ENCODE results near the gene B4GALNT2. TPM values are rescaled to one million over a fixed set of nuclear protein-coding genes. Genes with fewer than 3 reads are reported as not detected.
"Not testable (repeated sequence)": the region's sequence is repeated elsewhere in the genome, so short reads cannot be mapped to it uniquely, and the experiment has no call there.

Gene B4GALNT2
- total RNA-seq, 1 donor from 2014 or later: not detected

GRCh38 chr17:49168706-49169105 is 36.1 kb downstream of the B4GALNT2 start:
- intact Hi-C loops (cut with DNase I): no loop called here
- no peak for ATAC-seq (ENCODE audit: poor library complexity)
- DNase-seq: no peak

DNA sequence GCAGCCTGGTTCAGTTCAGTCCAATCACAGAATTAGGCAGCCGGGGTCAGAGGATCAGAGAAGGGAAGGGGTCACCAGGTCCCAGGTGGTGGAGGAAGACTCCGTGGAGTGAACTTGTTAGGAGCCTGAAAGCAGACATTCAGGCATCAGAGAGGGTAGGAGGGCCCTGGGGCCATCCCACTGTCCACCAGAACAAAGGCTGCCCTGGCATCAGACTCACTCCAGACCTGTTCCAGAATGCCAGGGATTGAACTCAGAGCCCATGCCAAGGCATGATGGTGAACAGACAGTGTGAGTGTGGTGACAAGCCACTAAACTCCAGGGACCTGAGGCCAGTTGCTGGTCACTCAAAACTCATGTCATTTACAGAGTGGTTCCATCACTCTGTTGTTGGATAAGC is 37.6 kb downstream of the B4GALNT2 start:
- ATAC-seq (ENCODE audit: poor library complexity): no peak
- no peak for DNase-seq
- intact Hi-C loops (cut with DNase I): no loop called here

DNA sequence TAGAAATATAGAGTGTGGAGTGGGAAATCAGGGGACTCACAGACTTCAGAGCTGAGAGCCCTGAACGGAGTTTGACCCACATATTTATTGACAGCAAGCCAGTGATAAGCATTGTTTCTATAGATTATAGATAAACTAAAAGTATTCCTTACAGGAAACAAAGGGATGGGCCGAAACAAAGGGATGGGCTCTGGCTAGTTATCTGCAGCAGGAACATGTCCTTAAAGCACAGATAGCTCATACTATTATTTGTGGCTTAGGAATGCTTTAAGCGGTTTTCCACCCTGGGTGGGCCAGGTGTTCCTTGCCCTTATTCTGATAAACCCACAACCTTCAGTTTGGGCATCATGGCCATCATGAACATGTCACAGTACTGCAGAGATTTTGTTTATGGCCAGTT is 38.1 kb downstream of the B4GALNT2 start:
- ATAC-seq (ENCODE audit: poor library complexity); intact Hi-C loops (cut with DNase I); DNase-seq: not testable (repeated sequence)

DNA sequence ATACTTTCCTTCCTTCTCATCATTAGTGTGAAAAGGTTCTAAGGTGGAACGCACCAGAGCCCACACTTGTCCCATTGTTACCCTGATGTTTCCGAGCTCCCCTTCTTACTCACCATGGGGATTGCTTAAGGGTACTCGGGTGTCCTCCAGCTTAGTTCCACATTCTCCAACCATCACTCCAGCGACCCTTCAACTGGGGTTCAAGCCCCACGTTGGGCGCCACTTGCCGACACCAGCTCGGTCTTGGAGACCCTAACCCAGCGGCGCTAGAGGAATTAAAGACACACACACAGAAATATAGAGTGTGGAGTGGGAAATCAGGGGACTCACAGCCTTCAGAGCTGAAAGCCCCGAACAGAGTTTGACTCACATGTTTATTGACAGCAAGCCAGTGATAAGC is 43.4 kb downstream of the B4GALNT2 start:
- DNase-seq; ATAC-seq (ENCODE audit: poor library complexity); intact Hi-C loops (cut with DNase I): not testable (repeated sequence)

GRCh38 chr17:49180303-49180702 is 47.7 kb downstream of the B4GALNT2 start:
- ATAC-seq (ENCODE audit: poor library complexity) (peak; percentile 58), DNase-seq (peak; percentile 82)
- intact Hi-C loops (cut with DNase I): loop anchor here (10.0 kb wide), 1 partner anchor 114 kb away; no protein-coding TSS in a partner anchor

- ATAC-seq (ENCODE audit: poor library complexity) (no peak), DNase-seq (no peak)
- intact Hi-C loops (cut with DNase I): loop anchor here (10.0 kb wide), 1 partner anchor 114 kb away; no protein-coding TSS in a partner anchor
Measured at GRCh38 chr17:49180998-49181635, 48.5 kb downstream of the B4GALNT2 start.

DNA sequence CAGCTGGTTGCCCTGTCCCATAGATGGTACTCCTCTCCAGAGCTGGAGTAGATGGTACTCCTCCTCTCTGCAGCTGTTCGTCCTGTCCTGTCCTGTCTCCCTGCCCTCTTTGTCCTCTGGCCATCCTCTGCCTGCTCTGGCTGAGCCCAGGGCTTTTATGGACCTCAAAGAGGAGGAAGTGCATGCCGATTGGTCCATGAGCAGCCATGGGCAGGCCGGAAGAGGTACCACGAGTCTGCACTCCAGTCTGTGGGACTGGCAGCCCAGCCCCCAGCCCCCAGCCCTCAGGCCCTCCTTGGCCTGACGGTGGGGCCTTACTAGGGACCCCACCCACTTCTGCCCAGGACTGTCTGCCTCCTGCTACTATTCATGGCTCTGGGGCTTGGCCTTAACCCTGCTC is 50.8 kb downstream of the B4GALNT2 start:
- intact Hi-C loops (cut with DNase I): loop anchor here (10.0 kb wide), 1 partner anchor 111 kb away; no protein-coding TSS in a partner anchor
- ATAC-seq (ENCODE audit: poor library complexity) (no peak), DNase-seq (no peak)

GRCh38 chr17:49183801-49184200 is 51.2 kb downstream of the B4GALNT2 start:
- ATAC-seq (ENCODE audit: poor library complexity) (no peak), DNase-seq (no peak)
- intact Hi-C loops (cut with DNase I): loop anchor here (10.0 kb wide), 1 partner anchor 111 kb away; no protein-coding TSS in a partner anchor

GRCh38 chr17:49184522-49184921 is 52.0 kb downstream of the B4GALNT2 start:
- intact Hi-C loops (cut with DNase I): loop anchor here (10.0 kb wide), 1 partner anchor 110 kb away; no protein-coding TSS in a partner anchor
- not testable (repeated sequence) for DNase-seq; ATAC-seq (ENCODE audit: poor library complexity)

GRCh38 chr17:49185381-49185780 is 52.8 kb downstream of the B4GALNT2 start:
- not testable (repeated sequence) for ATAC-seq (ENCODE audit: poor library complexity); DNase-seq
- intact Hi-C loops (cut with DNase I): loop anchor here (10.0 kb wide), 1 partner anchor 109 kb away; no protein-coding TSS in a partner anchor

GRCh38 chr17:49187301-49187700 is 54.7 kb downstream of the B4GALNT2 start:
- intact Hi-C loops (cut with DNase I): loop anchor here (10.0 kb wide), 1 partner anchor 108 kb away; no protein-coding TSS in a partner anchor
- ATAC-seq (ENCODE audit: poor library complexity) (no peak), DNase-seq (no peak)

DNA sequence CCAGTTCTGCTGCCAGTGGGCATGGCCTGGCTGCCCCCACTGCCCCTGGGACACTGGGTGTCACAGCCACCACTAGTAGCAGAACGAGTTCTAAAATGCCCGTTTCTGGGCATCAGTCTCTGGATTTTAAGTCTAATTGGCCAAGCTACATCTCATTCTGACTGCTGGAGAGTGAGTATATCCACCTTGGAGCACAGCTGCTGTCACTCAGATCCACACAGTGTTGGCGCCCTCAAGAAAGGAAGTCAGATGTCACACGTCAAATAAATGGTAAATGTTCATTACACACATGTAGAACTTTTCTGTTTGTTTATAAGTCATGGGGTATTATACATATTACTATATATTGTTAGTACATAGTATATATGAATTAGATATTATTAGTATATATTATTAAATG is 58.4 kb downstream of the B4GALNT2 start:
- DNase-seq (no peak), ATAC-seq (ENCODE audit: poor library complexity) (no peak)
- intact Hi-C loops (cut with DNase I): loop anchor here (5.0 kb wide), 1 partner anchor 36 kb away; no protein-coding TSS in a partner anchor

DNA sequence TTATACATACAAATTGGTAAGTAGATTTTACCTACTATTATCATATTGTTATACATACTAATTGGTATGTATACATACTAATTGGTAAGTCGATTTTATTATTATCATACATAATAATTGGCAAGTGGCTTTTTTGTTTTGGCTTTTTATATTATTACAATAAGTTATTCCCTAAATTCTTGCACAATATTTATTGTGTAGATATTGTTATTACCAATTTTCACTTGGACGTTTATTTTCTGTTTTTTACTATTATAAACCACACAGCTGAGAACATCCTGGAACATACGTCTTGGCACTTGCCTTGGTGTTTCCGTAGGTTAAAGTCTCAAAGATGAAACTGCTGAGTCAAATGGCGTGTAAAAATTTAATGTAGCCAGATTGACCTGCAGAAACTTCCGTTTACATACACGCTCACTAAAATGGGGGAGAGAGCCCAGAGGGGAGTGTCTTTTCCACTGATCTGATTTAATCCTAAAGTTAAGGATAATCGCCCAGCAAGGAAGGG is 58.9 kb downstream of the B4GALNT2 start:
- DNase-seq (no peak), ATAC-seq (ENCODE audit: poor library complexity) (no peak)
- intact Hi-C loops (cut with DNase I): loop anchor here (5.0 kb wide), 1 partner anchor 36 kb away; no protein-coding TSS in a partner anchor

DNA sequence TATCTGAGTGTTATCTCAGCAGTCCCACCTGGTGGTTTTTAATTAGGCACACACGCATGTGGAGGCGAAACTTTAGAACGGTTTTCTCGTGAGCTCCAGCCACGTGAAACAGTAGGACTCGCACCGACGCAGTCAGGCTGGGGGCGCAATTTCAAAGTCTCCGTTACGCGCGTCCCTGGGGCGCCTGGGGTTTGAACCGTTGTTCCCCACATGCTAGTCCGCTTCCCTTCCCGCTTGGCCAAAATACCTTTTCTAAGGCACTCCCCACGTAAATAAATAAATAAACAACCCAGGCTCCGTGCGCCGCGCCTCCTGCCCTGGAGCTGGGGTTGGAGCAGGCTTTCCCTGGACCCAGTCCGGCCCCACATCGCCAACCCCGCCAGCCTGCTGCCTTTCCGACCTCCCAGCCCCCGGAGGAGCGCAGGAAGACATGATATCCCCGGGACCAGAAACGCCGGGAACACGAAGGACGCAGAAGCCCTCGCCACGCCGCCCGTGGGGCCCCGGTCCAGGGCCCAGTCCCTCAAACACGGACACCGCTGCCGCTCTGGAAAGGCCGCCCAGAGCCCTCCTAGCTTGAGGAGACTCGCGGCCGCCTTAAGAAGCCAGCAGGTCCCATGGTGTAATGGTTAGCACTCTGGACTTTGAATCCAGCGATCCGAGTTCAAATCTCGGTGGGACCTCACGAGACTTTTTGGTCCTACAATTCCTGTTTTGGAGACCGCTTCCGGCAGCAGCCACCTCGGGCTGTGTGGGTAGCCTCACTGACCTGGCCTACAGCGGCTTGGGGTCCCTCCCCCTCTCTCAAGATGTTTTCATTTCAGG is 59.6 kb downstream of the B4GALNT2 start:
- ATAC-seq (ENCODE audit: poor library complexity) (peak; percentile 93), DNase-seq (peak; percentile 93)
- intact Hi-C loops (cut with DNase I): loop anchor here (5.0 kb wide), 1 partner anchor 35 kb away; no protein-coding TSS in a partner anchor

DNA sequence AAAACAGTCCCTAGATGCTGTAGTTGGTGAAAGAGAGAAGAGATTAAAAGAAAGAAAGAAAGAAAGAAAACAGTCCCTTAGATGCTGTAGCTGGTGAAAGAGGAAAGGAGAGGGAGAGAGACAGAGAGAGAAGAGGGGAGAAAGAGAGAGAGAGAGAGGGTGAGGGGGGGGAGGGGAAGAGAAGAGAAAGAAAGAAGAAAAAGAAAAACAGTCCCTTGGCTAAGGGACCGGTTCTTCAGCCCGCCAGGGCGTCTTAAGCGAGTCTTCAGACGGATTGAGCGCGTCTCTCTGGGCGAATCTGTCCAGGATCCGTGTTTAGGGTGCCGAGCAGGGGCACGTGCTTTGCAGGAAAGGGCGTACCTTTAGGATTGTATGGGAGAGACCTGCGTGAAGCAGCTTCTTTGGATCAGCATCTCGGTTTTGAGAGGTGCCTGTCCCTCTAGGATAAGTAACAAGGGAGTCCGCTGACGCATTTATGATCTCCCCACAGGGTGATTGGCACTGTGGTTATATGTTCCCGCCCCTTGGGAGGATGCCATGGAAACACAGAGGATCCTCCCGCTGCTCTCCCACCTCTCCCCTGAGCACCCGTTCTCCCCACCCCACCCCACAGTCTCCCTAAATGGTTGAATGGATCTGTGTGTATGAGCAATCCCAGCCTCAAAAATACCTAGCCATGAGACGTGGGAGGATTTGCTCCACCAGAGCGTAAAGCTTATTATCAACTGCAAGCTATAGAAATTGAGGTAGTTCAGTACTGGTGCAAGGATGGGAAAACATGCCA is 61.1 kb downstream of the B4GALNT2 start:
- ATAC-seq (ENCODE audit: poor library complexity) (no peak), DNase-seq (no peak)
- intact Hi-C loops (cut with DNase I): loop anchor here (5.0 kb wide), 1 partner anchor 34 kb away; no protein-coding TSS in a partner anchor

- ATAC-seq (ENCODE audit: poor library complexity): no peak
- intact Hi-C loops (cut with DNase I): loop anchor here (5.0 kb wide), 1 partner anchor 33 kb away; no protein-coding TSS in a partner anchor
- no peak for DNase-seq
Measured at GRCh38 chr17:49194297-49194607, 61.7 kb downstream of the B4GALNT2 start.

GRCh38 chr17:49195751-49196150 is 63.2 kb downstream of the B4GALNT2 start:
- intact Hi-C loops (cut with DNase I): no loop called here
- ATAC-seq (ENCODE audit: poor library complexity): no peak
- no peak for DNase-seq

GRCh38 chr17:49196520-49196919 is 64.0 kb downstream of the B4GALNT2 start:
- no peak for ATAC-seq (ENCODE audit: poor library complexity)
- intact Hi-C loops (cut with DNase I): no loop called here
- DNase-seq: no peak
